ENCODE results near the gene KRTAP5-2. TPM values are rescaled to one million over a fixed set of nuclear protein-coding genes. Genes with fewer than 3 reads are reported as not detected.

The KRTAP5-2 gene
- total and polyA plus RNA-seq, 9 of the 15 experiments (the other 6 are each of a cell fraction or from before 2014, with no cell fraction given): not detected

GRCh38 chr11:1644601-1645356 lies 46.7 kb upstream of the KRTAP5-2 start:
- no peaks in the 10 kb centered on the region for H3K9me1 ChIP-seq (ENCODE audit: control insufficient read depth, insufficient read depth, low read length)
- no peak overlapping the region for H3K27ac ChIP-seq (ENCODE audit: extremely low read depth, low read depth, low read length)
- H3K79me2 ChIP-seq (ENCODE audit: control insufficient read depth, insufficient read depth, low read length): no peaks in the 10 kb centered on the region
- peaks cover 0 to 14% of the 10 kb centered on the region in 2 experiments; a peak in 2 of 5 replicates for H3K4me1 ChIP-seq (replicated peaks in 1 of 2; ENCODE audit: control insufficient read depth in 2 of 2, insufficient read depth in 2 of 2, low read length in 2 of 2)
- in situ Hi-C loops (cut with MboI): no loop called here
- CTCF ChIA-PET (ENCODE audit: low intra/inter-chr PET ratio): interaction anchor here (0.6 kb wide), 1 partner anchor 309 kb away, joined by 3 read pairs; no protein-coding TSS in a partner anchor
- WGBS (ENCODE audit: insufficient coverage, low coverage, missing lambda C conversion rate): under 1% methylated on average over 17 of the region's 20 CpGs
- POLR2A ChIA-PET: interaction anchor here (1.4 kb wide), 1 partner anchor 8 kb away, joined by 4 read pairs; no protein-coding TSS in a partner anchor
- intact Hi-C loops (cut with micrococcal nuclease): no loop called here
- no peak overlapping the region for H2AFZ ChIP-seq (ENCODE audit: low read depth, low read length)
- H3K4me2 ChIP-seq (ENCODE audit: insufficient read depth, low read length): no peak overlapping the region
- H3K4me3 ChIP-seq: no peak overlapping the region
- peaks cover 3% of the 10 kb centered on the region; the same call in 1 of the 2 replicates for H4K20me1 ChIP-seq (replicated peaks; ENCODE audit: control insufficient read depth, insufficient read depth, low read length)
- FAIRE-seq (no peak), ATAC-seq (no peak), DNase-seq (ENCODE audit: extremely low read depth in 1 of 4, low spot score in 3 of 4) (no peak)
- TF ChIP-seq ZNF79 (CRISPR knock-in tag; IDR thresholded peaks at IDR 0.05; ENCODE audit: low read depth) (no peak), RNF2 (IDR thresholded peaks at IDR 0.05) (no peak), U2AF1 (optimal IDR thresholded peaks at IDR 0.05; ENCODE audit: low read depth, low read length) (no peak), TFAP4 (CRISPR knock-in tag; IDR thresholded peaks at IDR 0.05; ENCODE audit: borderline replicate concordance) (no peak), ZNF586 (CRISPR knock-in tag; conservative IDR thresholded peaks at IDR 0.05) (no peak), HSF4 (CRISPR knock-in tag; IDR thresholded peaks at IDR 0.05; ENCODE audit: borderline replicate concordance) (no peak), RNF219 (CRISPR knock-in tag; IDR thresholded peaks at IDR 0.05) (no peak), ARID1B (IDR thresholded peaks at IDR 0.05) (no peak), ZNF445 (CRISPR knock-in tag; IDR thresholded peaks at IDR 0.05; ENCODE audit: low read depth) (no peak), SMAD3 (CRISPR knock-in tag; conservative IDR thresholded peaks at IDR 0.05) (no peak), PHF20 (IDR thresholded peaks at IDR 0.05; ENCODE audit: partially characterized antibody) (no peak), ZNF232 (CRISPR knock-in tag; IDR thresholded peaks at IDR 0.05) (no peak), ZNF583 (CRISPR knock-in tag; IDR thresholded peaks at IDR 0.05) (no peak), STAT5B (CRISPR knock-in tag; IDR thresholded peaks at IDR 0.05) (no peak), PRPF4 (IDR thresholded peaks at IDR 0.05; ENCODE audit: insufficient read depth, low read depth, low read length, poor library complexity, severe bottlenecking) (no peak)
- BruUV-seq (replicated peaks): no TSS peak
- H3K27me3 ChIP-seq (ENCODE audit: control insufficient read depth in 2 of 2, insufficient read depth in 2 of 2, low read length in 2 of 2): peaks cover 14 to 77% of the 10 kb centered on the region in 2 experiments
- no peak overlapping the region for H3K9ac ChIP-seq (ENCODE audit: insufficient read depth in 1 of 2, low read depth in 2 of 2, low read length in 2 of 2)
- no peaks in the 10 kb centered on the region for H3K9me3 ChIP-seq (replicated peaks; ENCODE audit: control insufficient read depth, insufficient read depth, low read depth, low read length)
- H3K36me3 ChIP-seq (ENCODE audit: control insufficient read depth, insufficient read depth, low read length): no peaks in the 10 kb centered on the region

Data from K562 (cell line).